NT2/D1 (cell line): ENCODE data around the gene ALG12.

Experiments used
- DNase-seq: peaks from one replicate; pipeline ENCODE4 v3.0.0-alpha.2; 2011; ENCODE audit warnings: low read depth, low spot score
- H3K27me3 ChIP-seq: 2 replicates; pipeline ENCODE4 v1.6.0; 2011; ENCODE audit warnings: mild to moderate bottlenecking; ENCODE audit not compliant: insufficient read length, insufficient read depth
- H3K36me3 ChIP-seq: 2 replicates; pipeline ENCODE4 v1.6.1; 2011; ENCODE audit warnings: mild to moderate bottlenecking, low read length, mixed read lengths; ENCODE audit not compliant: insufficient read depth, insufficient read length
- H3K4me1 ChIP-seq: 2 replicates; pipeline ENCODE4 v1.5.1; 2011; ENCODE audit not compliant: insufficient read depth, insufficient read length
- H3K4me3 ChIP-seq: 2 replicates; pipeline ENCODE4 v1.5.1; 2011; ENCODE audit warnings: low read depth; ENCODE audit not compliant: insufficient read length
- H3K9ac ChIP-seq: 2 replicates; pipeline ENCODE4 v1.6.0; 2011; ENCODE audit warnings: low read depth; ENCODE audit not compliant: insufficient read length
- H3K9me3 ChIP-seq: 2 replicates; pipeline ENCODE4 v1.5.1; 2011; ENCODE audit warnings: mild to moderate bottlenecking, low read length; ENCODE audit not compliant: insufficient read depth
- SUZ12 ChIP-seq: IDR thresholded peaks from 2 replicates; pipeline ENCODE4 v1.6.1; 2011; ENCODE audit not compliant: insufficient read length, insufficient read depth; ENCODE audit errors: extremely low read depth
- YY1 ChIP-seq: IDR thresholded peaks from 2 replicates; pipeline ENCODE4 v1.6.1; 2011; ENCODE audit not compliant: insufficient read length, insufficient read depth
- ZNF274 ChIP-seq: IDR thresholded peaks from 2 replicates; pipeline ENCODE4 v1.6.1; 2011; ENCODE audit warnings: mild to moderate bottlenecking, low read depth, low read length

The ALG12 gene

DNA sequence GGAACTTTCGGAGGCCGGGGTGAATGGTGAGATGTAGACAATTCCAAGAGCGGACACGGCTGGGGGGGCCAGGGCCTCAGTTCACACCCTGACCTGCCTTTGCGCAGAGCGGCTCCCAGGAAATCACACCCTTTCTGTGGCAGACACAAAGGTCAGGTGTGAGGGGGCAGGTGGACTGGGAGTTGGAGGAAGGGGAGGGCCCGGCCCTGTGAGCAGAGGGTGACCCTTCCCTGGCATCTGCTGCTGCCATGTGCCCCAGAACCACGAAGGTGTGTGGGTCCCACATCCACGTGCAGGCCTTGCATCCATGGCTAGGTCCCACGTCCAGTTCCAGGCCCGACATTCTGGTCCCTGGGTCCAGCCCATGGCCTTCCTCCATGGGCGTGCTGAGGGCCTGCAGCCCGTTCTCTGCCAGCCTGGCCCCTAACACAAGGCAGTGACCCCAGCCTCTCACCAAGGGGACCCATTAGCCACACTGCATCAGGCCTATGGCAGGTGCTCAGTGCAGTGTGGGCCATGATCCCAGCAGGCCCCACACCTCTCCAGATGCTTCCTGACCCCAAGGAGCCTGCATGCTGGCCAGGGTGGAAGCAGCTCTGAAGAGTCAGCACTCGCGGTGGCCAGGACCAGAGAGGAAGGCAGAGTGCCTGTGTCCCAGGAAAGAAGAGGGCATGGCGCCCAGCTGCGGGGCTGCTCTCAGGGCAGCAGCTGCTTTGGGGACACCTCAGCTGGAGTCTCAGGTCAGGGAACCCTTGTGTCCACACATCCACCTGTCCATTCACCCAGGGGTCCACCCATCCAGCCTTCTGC lies 23.5 kb upstream of the ALG12 start:
- no peaks in the 10 kb centered on the region for H3K36me3 ChIP-seq
- peaks cover 18% of the 10 kb centered on the region for H3K4me1 ChIP-seq
- no peak for DNase-seq
- H3K4me3 ChIP-seq, result no peak overlapping the region
- H3K9me3 ChIP-seq, result peaks cover 6% of the 10 kb centered on the region; the same call in 1 of the 2 replicates
- TF ChIP-seq YY1 (no peak), SUZ12 (no peak), ZNF274 (no peak)
- H3K27me3 ChIP-seq, result no peaks in the 10 kb centered on the region
- no peak overlapping the region for H3K9ac ChIP-seq

DNA sequence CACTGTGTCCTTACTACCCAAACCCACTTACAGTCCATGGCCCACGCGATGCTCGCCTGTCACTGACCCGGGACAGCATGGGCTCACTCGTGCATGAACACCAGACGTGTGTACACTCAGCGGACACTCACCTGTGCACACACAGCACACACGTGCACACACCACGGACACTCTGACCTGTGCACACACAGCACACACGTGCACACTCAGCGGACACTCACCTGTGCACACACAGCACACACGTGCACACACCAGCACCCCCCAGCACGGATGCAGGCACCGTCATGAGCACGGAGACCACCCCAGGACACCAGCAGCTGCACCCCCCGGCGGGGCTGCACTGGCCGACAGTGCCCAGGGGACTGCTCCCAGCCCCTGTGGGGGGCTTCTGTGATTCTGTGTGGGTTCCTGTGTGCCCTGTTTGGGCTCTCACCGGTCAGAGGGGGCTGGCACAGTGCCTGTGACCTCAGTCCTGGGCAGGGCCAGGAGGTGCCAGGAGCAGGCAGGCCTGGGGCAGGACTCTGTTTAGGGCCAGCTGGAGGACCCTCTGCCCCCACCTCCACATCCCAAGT lies 20.4 kb upstream of the ALG12 start:
- Histone ChIP-seq H3K9ac (no peak overlapping the region), H3K27me3 (no peaks in the 10 kb centered on the region), H3K36me3 (no peaks in the 10 kb centered on the region), H3K4me3 (no peak overlapping the region), H3K4me1 (peaks cover 13% of the 10 kb centered on the region), H3K9me3 (peaks cover 6% of the 10 kb centered on the region; the same call in 1 of the 2 replicates)
- DNase-seq, result no peak
- TF ChIP-seq SUZ12 (no peak), ZNF274 (no peak), YY1 (no peak)

DNA sequence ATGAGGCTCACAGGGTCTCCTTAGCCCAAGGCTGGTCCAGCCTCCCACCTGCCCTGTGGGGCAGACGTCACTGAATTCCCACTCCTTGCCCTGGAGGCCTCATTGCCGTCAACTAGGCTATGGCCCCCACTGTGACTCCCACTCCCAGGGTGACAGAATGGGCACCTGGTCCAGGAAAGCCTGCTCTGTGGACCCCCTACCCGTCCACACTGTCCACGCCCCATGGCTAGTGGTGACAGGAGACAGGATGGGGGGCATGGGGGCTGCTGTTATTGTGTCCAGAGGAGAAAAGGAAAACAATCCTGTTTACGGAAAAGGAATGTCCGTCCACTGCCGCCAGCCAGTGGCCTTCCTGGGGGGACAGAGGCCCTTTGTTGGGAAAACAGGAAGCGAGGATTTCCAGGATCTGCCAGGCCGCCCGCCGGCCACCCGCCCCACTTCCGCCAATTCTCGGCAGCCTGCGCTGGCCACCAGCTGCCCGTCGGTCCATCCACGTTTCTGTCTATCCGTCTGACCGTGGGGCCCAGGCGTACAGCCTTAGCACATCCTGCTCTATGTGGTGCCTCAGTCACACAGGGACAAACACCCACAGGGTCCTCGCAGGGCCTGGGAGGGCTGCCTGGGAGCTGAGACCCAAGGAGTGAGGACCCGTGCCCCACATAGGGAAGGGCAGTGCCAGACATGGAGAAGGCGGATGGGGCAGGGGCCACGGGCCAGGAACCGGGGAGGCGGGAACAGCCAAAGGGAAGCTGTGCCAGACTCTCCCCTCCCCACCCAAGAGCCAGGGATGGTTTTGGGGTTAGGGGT lies 19.7 kb upstream of the ALG12 start:
- Histone ChIP-seq H3K27me3 (no peaks in the 10 kb centered on the region), H3K9ac (no peak overlapping the region), H3K4me3 (no peak overlapping the region), H3K9me3 (peaks cover 6% of the 10 kb centered on the region; the same call in 1 of the 2 replicates), H3K4me1 (peaks cover 13% of the 10 kb centered on the region), H3K36me3 (no peaks in the 10 kb centered on the region)
- TF ChIP-seq SUZ12, result no peak
- TF ChIP-seq YY1, result no peak
- no peak for TF ChIP-seq ZNF274
- no peak for DNase-seq

DNA sequence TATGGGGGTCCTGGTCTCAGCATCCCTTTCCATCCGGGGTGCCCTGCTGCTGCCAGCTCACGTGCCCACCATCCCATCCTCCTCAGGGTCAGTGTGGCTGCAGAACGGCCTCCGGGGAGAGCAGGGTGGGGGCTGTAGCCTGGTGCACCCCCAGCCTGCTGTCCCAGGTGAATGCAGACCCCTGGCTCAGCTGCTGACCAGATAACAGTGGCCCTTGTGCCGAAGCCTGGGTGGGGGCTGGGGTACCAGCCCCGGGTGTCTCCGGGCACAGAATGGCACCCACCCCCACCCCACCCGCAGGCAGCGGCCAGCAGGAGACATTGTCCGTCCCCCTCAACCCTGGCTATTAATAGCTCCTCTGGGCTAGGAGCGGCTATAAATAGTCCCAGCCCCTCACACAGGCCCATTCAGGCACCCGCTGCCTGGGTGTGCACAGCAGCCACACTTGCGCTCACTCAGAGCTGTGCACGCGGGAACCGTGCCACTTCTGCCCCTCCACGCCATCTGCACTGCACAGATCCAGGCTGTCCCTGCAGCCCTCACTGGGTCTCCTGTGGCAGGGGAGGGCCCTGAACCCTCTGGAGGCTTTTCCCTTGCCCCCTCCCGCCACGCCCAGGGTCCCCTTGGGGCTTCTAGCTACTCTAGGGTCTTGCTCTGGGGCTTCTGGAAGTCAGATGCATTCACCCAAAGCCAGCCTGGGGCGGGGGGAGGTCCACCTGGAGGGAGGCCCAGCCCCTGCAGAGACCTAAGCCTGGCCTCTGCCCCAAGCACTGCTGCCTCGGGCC lies 18.9 kb upstream of the ALG12 start:
- Histone ChIP-seq H3K9me3 (peaks cover 6% of the 10 kb centered on the region; the same call in 1 of the 2 replicates), H3K4me1 (peaks cover 13% of the 10 kb centered on the region), H3K36me3 (no peaks in the 10 kb centered on the region), H3K27me3 (no peaks in the 10 kb centered on the region), H3K4me3 (no peak overlapping the region), H3K9ac (peak overlapping the region; percentile 42)
- TF ChIP-seq SUZ12, result no peak
- no peak for TF ChIP-seq ZNF274
- TF ChIP-seq YY1, result no peak
- DNase-seq, result no peak

DNA sequence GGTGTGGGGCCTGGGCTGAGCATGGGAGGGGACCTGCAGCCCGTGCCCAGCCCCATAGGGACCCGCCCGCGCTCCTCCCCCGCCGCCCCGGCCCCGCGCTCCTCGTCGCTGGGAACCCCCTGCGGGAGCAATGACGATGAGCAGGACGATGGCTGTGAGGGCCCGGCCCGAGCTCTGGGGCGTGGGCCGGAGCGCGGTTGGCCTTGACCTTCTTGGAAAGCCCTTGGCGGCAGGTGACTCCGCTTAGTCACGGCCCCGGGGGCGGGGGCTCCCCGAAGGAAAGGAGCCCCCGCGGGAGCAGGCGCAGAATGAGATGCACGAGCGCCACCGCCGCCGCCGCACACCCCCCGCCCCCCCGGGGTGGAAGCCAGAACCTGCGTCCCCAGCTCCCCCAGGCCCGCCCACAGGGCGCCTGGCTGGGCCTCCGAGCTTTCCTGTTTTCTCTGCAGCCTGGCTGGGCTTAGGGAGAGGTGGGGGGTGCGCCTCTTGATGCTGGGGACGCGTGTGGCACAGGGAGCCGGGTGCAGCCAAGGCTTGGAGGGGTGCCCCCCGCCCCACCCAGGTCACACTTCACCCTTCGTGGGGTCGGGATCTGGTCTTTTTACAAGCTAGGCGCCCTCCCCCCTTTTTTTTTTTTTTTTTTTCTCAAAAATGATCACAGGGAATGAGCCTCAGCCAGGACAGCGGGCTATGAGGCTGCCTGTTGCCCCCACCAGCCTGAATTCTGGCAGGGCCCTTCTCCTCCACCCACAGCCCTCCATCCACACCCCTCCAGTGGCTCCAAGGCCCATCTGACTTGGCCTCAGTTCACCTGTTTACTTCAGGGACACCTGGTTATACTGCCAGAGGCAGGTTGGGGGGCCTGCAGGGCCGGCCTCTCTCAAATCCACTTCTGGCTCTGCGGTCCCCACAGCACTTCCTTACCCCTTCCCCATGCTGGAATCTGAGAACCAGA lies 18.1 kb upstream of the ALG12 start:
- peaks cover 13% of the 10 kb centered on the region for H3K4me1 ChIP-seq
- H3K36me3 ChIP-seq, result no peaks in the 10 kb centered on the region

DNA sequence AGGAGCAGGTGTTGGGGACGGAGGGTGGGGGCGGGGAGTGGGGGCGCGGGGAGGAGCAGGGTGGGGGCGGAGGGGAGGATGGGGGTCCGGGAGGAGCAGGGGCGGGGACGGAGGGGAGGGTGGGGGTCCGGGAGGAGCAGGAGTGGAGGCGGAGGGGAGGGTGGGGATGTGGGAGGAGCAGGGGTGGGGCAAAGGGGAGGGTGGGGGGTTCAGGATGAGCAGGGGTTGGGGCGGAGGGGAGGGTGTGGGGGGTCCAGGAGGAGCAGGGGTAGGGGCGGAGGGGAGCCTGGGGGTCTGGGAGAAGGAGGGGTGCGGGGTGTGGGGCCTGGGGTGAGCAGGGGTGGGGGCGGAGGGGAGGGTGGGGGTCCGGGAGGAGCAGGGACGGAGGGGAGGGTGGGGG lies 17.3 kb upstream of the ALG12 start:
- peaks cover 15% of the 10 kb centered on the region for H3K4me1 ChIP-seq
- H3K4me3 ChIP-seq, result no peak overlapping the region
- H3K9ac ChIP-seq, result no peak overlapping the region
- no peaks in the 10 kb centered on the region for H3K36me3 ChIP-seq
- no peak for DNase-seq
- H3K27me3 ChIP-seq, result peaks cover 2% of the 10 kb centered on the region
- H3K9me3 ChIP-seq, result no peaks in the 10 kb centered on the region
- TF ChIP-seq SUZ12 (no peak), YY1 (no peak), ZNF274 (no peak)

More for the DNA sequence above, 18.1 kb upstream of the ALG12 start:
- Histone ChIP-seq H3K9ac (peak overlapping the region; percentile 61), H3K4me3 (peak overlapping the region; percentile 18), H3K9me3 (peaks cover 6% of the 10 kb centered on the region; the same call in 1 of the 2 replicates), H3K27me3 (no peaks in the 10 kb centered on the region)
- TF ChIP-seq YY1 (no peak), SUZ12 (no peak), ZNF274 (no peak)
- peak; percentile 28 for DNase-seq
